GM12878 (cell line): Measurements from ENCODE around the gene SLC6A9. TPM values are rescaled to one million over a fixed set of nuclear protein-coding genes. Genes with fewer than 3 reads are reported as not detected.

Experiments
- ATAC-seq: fragments of 200-7000 bp; cut with Tn5 transposase; 3 replicates; pipeline ENCODE4 v1.9.1; 2020; ENCODE audit warnings: mild to moderate bottlenecking, moderate library complexity
- BruUV-seq: library from RNA; stranded (reverse); fragments of 400-500 nt; replicated peaks from 2 replicates; lab custom pipeline; 2021; lab: Mats Ljungman, UMichigan
- CTCF ChIA-PET: fragments of 300-600 bp; sonication (Branson Sonifier 250); formaldehyde crosslinking; extraction: SDS; loops from one replicate; lab custom pipeline; 2021; ENCODE audit warnings: inconsistent platforms; lab: Yijun Ruan, JAX
- POLR2A ChIA-PET: fragments of 350-600 bp; formaldehyde crosslinking; extraction: SDS; loops from one replicate; lab custom pipeline; 2021; ENCODE audit warnings: inconsistent platforms; lab: Charles Lee
- RAD21 ChIA-PET: fragments of 300-600 bp; sonication (Branson Sonifier 250); formaldehyde crosslinking; loops from one replicate; lab custom pipeline; 2023; ENCODE audit warnings: antibody characterized with exemption; ENCODE audit not compliant: unreplicated experiment; lab: Charles Lee
- SMC1A ChIA-PET: fragments of 300-600 bp; sonication (Branson Sonifier 250); formaldehyde crosslinking; loops from one replicate; lab custom pipeline; 2023; ENCODE audit not compliant: unreplicated experiment, uncharacterized antibody; lab: Charles Lee
- DNase-seq: peaks from one replicate; pipeline ENCODE4 v3.0.0-alpha.2; 2011; ENCODE audit warnings: low read depth, low spot score
- FAIRE-seq: peaks from 3 replicates; lab custom pipeline; 2011; peaks lifted over from hg19 to GRCh38; lab: Jason Lieb, UNC
- H2AFZ ChIP-seq: 2 replicates; pipeline ENCODE4 v1.6.0; 2011; ENCODE audit warnings: low read depth, low read length, control low read depth; ENCODE audit not compliant: control insufficient read depth
- H3K27ac ChIP-seq: 2 replicates; pipeline ENCODE4 v1.5.1; 2011; ENCODE audit warnings: control low read depth; ENCODE audit not compliant: control insufficient read depth, insufficient read depth
- H3K27me3 ChIP-seq, 2 experiments: replicated peaks in 1 of 2; 2 replicates each; pipeline versions ENCODE4 v1.6.0 to v1.6.1; 2011; ENCODE audit warnings: low read length in 1 of 2; ENCODE audit not compliant: control insufficient read depth in 2 of 2, insufficient read depth in 2 of 2
- H3K36me3 ChIP-seq, 2 experiments: 2 replicates each; pipeline ENCODE4 v1.5.1; 2011; ENCODE audit warnings: low read length in 1 of 2; ENCODE audit not compliant: control insufficient read depth in 2 of 2, insufficient read depth in 2 of 2
- H3K4me1 ChIP-seq: 2 replicates; pipeline ENCODE4 v1.6.1; 2011; ENCODE audit warnings: mild to moderate bottlenecking, low read length, moderate library complexity, mixed read lengths; ENCODE audit not compliant: control insufficient read depth, insufficient read depth
- H3K4me2 ChIP-seq: 2 replicates; pipeline ENCODE4 v1.6.0; 2011; ENCODE audit warnings: control low read depth; ENCODE audit not compliant: control insufficient read depth, insufficient read depth
- H3K4me3 ChIP-seq: fragments of 200-600 bp; sonication (generic); 2 replicates; pipeline ENCODE4 v1.5.1; 2016
- H3K79me2 ChIP-seq: 2 replicates; pipeline ENCODE4 v1.6.0; 2011; ENCODE audit warnings: low read length; ENCODE audit not compliant: control insufficient read depth, insufficient read depth
- H3K9ac ChIP-seq: 2 replicates; pipeline ENCODE4 v1.8.0; 2011; ENCODE audit warnings: low read length, control low read depth, mixed read lengths; ENCODE audit not compliant: control insufficient read depth, insufficient read depth
- H3K9me3 ChIP-seq: replicated peaks from 3 replicates; pipeline ENCODE4 v1.5.1; 2011; ENCODE audit warnings: mild to moderate bottlenecking, low read length; ENCODE audit not compliant: control insufficient read depth, insufficient read depth
- H4K20me1 ChIP-seq: 2 replicates; pipeline ENCODE4 v1.6.0; 2011; ENCODE audit not compliant: control insufficient read depth, insufficient read depth
- E4F1 ChIP-seq: fragments of 450-650 bp; IDR thresholded peaks from 2 replicates; pipeline ENCODE4 v1.6.1; 2018; ENCODE audit warnings: borderline replicate concordance, mild to moderate bottlenecking; ENCODE audit not compliant: partially characterized antibody
- RUNX3 ChIP-seq: IDR thresholded peaks from 2 replicates; pipeline ENCODE4 v1.6.1; 2012; ENCODE audit warnings: low read length, inconsistent platforms
- SKIL ChIP-seq: fragments of 450-650 bp; IDR thresholded peaks from 2 replicates; pipeline ENCODE4 v1.6.1; 2017; ENCODE audit warnings: mild to moderate bottlenecking, low read depth, inconsistent platforms; ENCODE audit not compliant: poor library complexity, severe bottlenecking
- WGBS: methylation state at CpG from one replicate; pipeline ENCODE4 v1.1.6; 2016; ENCODE audit warnings: low lambda C conversion rate; ENCODE audit not compliant: insufficient replicate concordance, insufficient coverage; ENCODE audit errors: missing lambda C conversion rate; 5-methylcytosine and 5-hydroxymethylcytosine counted together
- in situ Hi-C: fragments of 300-500 bp; cut with MboI; formaldehyde crosslinking; loops from 9 replicates; pipeline ENCODE4 v1.14.3; 2018; ENCODE audit warnings: mixed read lengths
- intact Hi-C: fragments of 100-400 bp; cut with micrococcal nuclease; formaldehyde crosslinking; loops from one replicate; pipeline ENCODE4 v1.14.2; 2022; ENCODE audit not compliant: unreplicated experiment
- polyA plus RNA-seq, 11 experiments: library from polyadenylated mRNA; depleted of rRNA in 4 of 11; unstranded in 6 of 11; stranded (reverse) in 5 of 11; fragments of >200 nt; fragmentation: Nextera tagmentation in 4 of 11; fragmentation: Illumina TruSeq in 1 of 11; extraction: Ambion mirVana in 4 of 11; extraction: Trizol in 1 of 11; gene quantifications; 1 replicate in 1 of 11; 2 replicates in 10 of 11; pipeline versions ENCODE4 v1.2.1 to v1.2.3, GENCODE V29; 2011 to 2016; ENCODE audit warnings: inconsistent platforms in 2 of 11, missing spikeins in 2 of 11, low read depth in 1 of 11
- total RNA-seq, 4 experiments: library from RNA; depleted of rRNA in 3 of 4; stranded (reverse); fragments of >200 nt in 3 of 4; fragmentation: Illumina TruSeq in 1 of 4; extraction: Trizol in 1 of 4; gene quantifications; 2 replicates each; pipeline versions ENCODE4 v1.2.1 to v1.2.3, GENCODE V29; 2013 to 2021

SLC6A9 gene
- total and polyA plus RNA-seq, 10 of the 15 experiments (the other 5 are each of a cell fraction or from before 2014, with no cell fraction given), result 0.02 to 2.0 (median 0.63) TPM

GRCh38 chr1:43977376-43978263 is 53.6 kb downstream of the SLC6A9 start:
- intact Hi-C loops (no loop called here), in situ Hi-C loops (no loop called here)
- no peaks in the 10 kb centered on the region for H3K27me3 ChIP-seq
- ATAC-seq (no peak), FAIRE-seq (no peak), DNase-seq (no peak)
- H4K20me1 ChIP-seq, result no peaks in the 10 kb centered on the region
- 98% methylated on average over 9 of the region's 9 CpGs for WGBS
- H3K9me3 ChIP-seq, result no peaks in the 10 kb centered on the region
- no peak overlapping the region for H3K4me3 ChIP-seq
- H3K4me1 ChIP-seq, result peaks cover 30% of the 10 kb centered on the region
- TF ChIP-seq RUNX3 (0 out of 2 replicates have a peak, but pooled peaks have one; percentile 7), SKIL (no peak), E4F1 (no peak)
- ChIA-PET CTCF (interaction anchor here (1.0 to 1.4 kb wide), 3 partner anchors 12 to 44 kb away, joined by 3 to 5 read pairs (median 3); no protein-coding TSS in a partner anchor), SMC1A (interaction anchor here (1.3 kb wide), 1 partner anchor 15 kb away, joined by 3 read pairs; no protein-coding TSS in a partner anchor), POLR2A (interaction anchor here (0.6 to 1.3 kb wide), 4 partner anchors 14 to 687 kb away, joined by 3 to 4 read pairs (median 4); no protein-coding TSS in a partner anchor), RAD21 (interaction anchor here (0.6 kb wide), 1 partner anchor 1326 kb away, joined by 3 read pairs; no protein-coding TSS in a partner anchor)
- H3K9ac ChIP-seq, result no peak overlapping the region; the same call in 1 of the 2 replicates
- no peak overlapping the region for H2AFZ ChIP-seq
- no TSS peak for BruUV-seq
- H3K27ac ChIP-seq, result no peak overlapping the region
- peak overlapping the region; percentile 94 for H3K4me2 ChIP-seq
- peaks cover 45% of the 10 kb centered on the region for H3K79me2 ChIP-seq
- peaks cover 1 to 7% of the 10 kb centered on the region in 2 experiments for H3K36me3 ChIP-seq
